Esophagus muscularis mucosa (tissue), 4 donors: Measurements from ENCODE around the gene PAK5. TPM values are rescaled to one million over a fixed set of nuclear protein-coding genes. Genes with fewer than 3 reads are reported as not detected.
A peak's percentile ranks its signal among the peaks of the same experiment; 100 is the strongest.

ENCODE experiments used
- DNase-seq: peaks from one replicate; pipeline ENCODE4 v3.0.0-alpha.2; 2017; ENCODE audit errors: extremely low spot score
- H3K27ac ChIP-seq, 4 donors: fragments of 200-600 bp; sonication (generic); replicated peaks in 1 of 4; 1 replicate in 3 of 4; 2 replicates in 1 of 4; pipeline ENCODE4 v1.5.1; 2016 to 2019; ENCODE audit warnings: mild to moderate bottlenecking in 1 of 4
- H3K27me3 ChIP-seq, 4 donors: fragments of 200-600 bp; sonication (generic); one replicate each; pipeline versions ENCODE4 v1.5.1 to v1.6.0; 2016 to 2019
- H3K36me3 ChIP-seq, 4 donors: fragments of 200-600 bp; sonication (generic); one replicate each; pipeline ENCODE4 v1.5.1; 2016 to 2019
- H3K4me1 ChIP-seq, 4 donors: fragments of 200-600 bp; sonication (generic); one replicate each; pipeline ENCODE4 v1.5.1; 2016 to 2019
- H3K4me3 ChIP-seq, 4 donors: fragments of 200-600 bp; sonication (generic); 1 replicate in 2 of 4; 2 replicates in 2 of 4; pipeline ENCODE4 v1.5.1; 2016 to 2019; ENCODE audit warnings: mild to moderate bottlenecking in 4 of 4, moderate library complexity in 1 of 4
- H3K9me3 ChIP-seq, 4 donors: fragments of 200-600 bp; sonication (generic); 1 replicate in 3 of 4; 2 replicates in 1 of 4; pipeline ENCODE4 v1.5.1; 2016 to 2019
- EP300 ChIP-seq: sonication (generic); formaldehyde crosslinking; IDR thresholded peaks from one replicate; pipeline ENCODE4 v1.6.1; 2017; ENCODE audit warnings: antibody characterized with exemption
- POLR2A ChIP-seq: fragments of 450-650 bp; IDR thresholded peaks from one replicate; pipeline ENCODE4 v1.6.1; 2017; ENCODE audit warnings: antibody characterized with exemption, moderate library complexity, mild to moderate bottlenecking, low read depth
- POLR2AphosphoS5 ChIP-seq, 2 donors: sonication (generic); formaldehyde crosslinking; IDR thresholded peaks; one replicate each; pipeline ENCODE4 v1.6.1; 2017; ENCODE audit warnings: antibody characterized with exemption in 2 of 2
- WGBS: methylation state at CpG from one replicate; pipeline ENCODE4 v1.1.5; 2018; 5-methylcytosine and 5-hydroxymethylcytosine counted together
- intact Hi-C: fragments of 100-400 bp; cut with DNase I; formaldehyde crosslinking; loops from one replicate; pipeline ENCODE4 v1.15.1; 2023
- total RNA-seq, 4 donors: library from RNA; depleted of rRNA; stranded (reverse); fragments of >200 nt; gene quantifications; one replicate each; pipeline versions ENCODE4 v1.1.0 to v1.2.1, GENCODE V29; 2016
- TF ChIP-seq, protein P1 (sequence below), 3 experiments: fragments of 200-600 bp in 2 of 3; fragments of 450-650 bp in 1 of 3; sonication (generic) in 2 of 3; IDR thresholded peaks; one replicate each; pipeline ENCODE4 v1.5.1; 2017 to 2019; ENCODE audit warnings: antibody characterized with exemption in 3 of 3, mild to moderate bottlenecking in 2 of 3, moderate library complexity in 1 of 3

Gene PAK5
- total RNA-seq, 4 donors from 2014 or later, result 0.06 to 0.42 (median 0.20) TPM

DNA sequence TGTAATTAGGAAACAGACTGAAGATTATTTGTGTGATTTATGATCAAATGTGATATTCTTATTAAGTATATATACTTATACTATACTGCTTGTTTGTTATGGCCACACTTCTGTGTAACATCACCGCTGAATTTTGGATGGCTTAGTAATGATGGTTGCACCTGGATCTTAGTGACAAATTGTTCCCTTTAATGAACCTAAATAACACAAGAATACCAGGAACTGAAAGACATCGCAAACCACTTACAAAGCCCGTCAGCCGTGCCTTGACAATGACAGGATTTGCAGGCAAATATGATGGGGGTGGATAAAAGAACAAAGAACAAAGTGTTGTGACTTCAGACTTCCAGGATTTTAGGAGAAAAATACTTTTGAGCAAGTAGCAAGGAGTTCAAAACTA, 257.4 kb downstream of the PAK5 start:
- intact Hi-C loops, result no loop called here
- Histone ChIP-seq H3K4me3 (no peak overlapping the region), H3K27ac (no peak overlapping the region), H3K36me3 (no peaks in the 10 kb centered on the region), H3K9me3 (no peaks in the 10 kb centered on the region), H3K27me3 (no peaks in the 10 kb centered on the region), H3K4me1 (no peaks in the 10 kb centered on the region)
- 79% methylated on average over 4 of the region's 4 CpGs for WGBS
- no peak for TF ChIP-seq POLR2AphosphoS5 (IDR thresholded peaks at IDR 0.05)
- TF ChIP-seq, protein P1, sequence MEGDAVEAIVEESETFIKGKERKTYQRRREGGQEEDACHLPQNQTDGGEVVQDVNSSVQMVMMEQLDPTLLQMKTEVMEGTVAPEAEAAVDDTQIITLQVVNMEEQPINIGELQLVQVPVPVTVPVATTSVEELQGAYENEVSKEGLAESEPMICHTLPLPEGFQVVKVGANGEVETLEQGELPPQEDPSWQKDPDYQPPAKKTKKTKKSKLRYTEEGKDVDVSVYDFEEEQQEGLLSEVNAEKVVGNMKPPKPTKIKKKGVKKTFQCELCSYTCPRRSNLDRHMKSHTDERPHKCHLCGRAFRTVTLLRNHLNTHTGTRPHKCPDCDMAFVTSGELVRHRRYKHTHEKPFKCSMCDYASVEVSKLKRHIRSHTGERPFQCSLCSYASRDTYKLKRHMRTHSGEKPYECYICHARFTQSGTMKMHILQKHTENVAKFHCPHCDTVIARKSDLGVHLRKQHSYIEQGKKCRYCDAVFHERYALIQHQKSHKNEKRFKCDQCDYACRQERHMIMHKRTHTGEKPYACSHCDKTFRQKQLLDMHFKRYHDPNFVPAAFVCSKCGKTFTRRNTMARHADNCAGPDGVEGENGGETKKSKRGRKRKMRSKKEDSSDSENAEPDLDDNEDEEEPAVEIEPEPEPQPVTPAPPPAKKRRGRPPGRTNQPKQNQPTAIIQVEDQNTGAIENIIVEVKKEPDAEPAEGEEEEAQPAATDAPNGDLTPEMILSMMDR (IDR thresholded peaks at IDR 0.05), result no peak
- no peak for TF ChIP-seq POLR2A
- no peak for TF ChIP-seq EP300
- DNase-seq, result no peak

DNA sequence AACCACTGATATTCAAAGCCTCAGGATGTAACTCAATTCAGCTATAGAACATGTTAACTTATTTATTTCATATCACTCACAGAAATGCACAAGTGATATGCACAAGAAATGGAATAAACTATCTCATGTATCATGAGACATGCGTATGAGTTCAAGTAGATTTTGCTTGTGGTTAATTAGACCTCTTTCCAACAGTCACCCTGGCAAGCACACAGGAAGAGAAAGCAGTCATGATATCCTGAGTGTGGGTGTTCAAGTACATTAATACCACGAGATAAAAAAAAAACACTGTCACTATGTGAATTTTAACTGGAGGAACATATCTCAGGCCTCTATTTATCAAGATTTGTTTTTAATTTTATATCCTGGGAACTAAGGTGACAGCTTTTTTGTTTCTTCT, 260.3 kb downstream of the PAK5 start:
- no peak for DNase-seq
- Histone ChIP-seq H3K4me1 (no peaks in the 10 kb centered on the region), H3K27ac (no peak overlapping the region), H3K27me3 (peaks cover 0 to 5% (median 0%) of the 10 kb centered on the region in 4 donors), H3K9me3 (no peaks in the 10 kb centered on the region), H3K4me3 (no peak overlapping the region), H3K36me3 (no peaks in the 10 kb centered on the region)
- no peak for TF ChIP-seq EP300
- TF ChIP-seq POLR2A, result no peak
- TF ChIP-seq, protein P1 (IDR thresholded peaks at IDR 0.05), result no peak
- no peak for TF ChIP-seq POLR2AphosphoS5 (IDR thresholded peaks at IDR 0.05)
- 57% methylated on average over 2 of the region's 2 CpGs for WGBS
- intact Hi-C loops, result no loop called here

DNA sequence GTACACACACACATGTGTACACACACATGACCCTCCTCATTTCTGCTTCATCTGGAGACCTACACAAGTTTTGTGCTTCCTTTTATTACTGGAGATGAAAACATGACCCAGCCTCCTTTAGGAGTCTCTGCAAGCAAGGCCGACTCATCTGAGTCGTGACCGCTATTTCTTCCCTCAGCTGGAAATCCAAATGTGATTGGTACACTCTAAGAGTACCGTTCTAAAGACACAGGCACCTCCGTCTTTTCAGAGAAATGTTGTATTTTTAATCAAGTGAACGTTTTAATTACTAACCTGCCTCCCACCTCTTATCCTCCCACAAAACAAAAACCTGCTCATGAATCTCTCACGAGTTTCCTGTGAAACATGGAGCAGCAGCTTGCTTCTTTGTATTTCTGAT, 261.5 kb downstream of the PAK5 start:
- TF ChIP-seq, protein P1 (IDR thresholded peaks at IDR 0.05), result no peak
- no peak for TF ChIP-seq POLR2AphosphoS5 (IDR thresholded peaks at IDR 0.05)
- no peak for TF ChIP-seq POLR2A
- no peak for TF ChIP-seq EP300
- intact Hi-C loops, result no loop called here
- H3K27me3 ChIP-seq, result peaks cover 0 to 5% (median 0%) of the 10 kb centered on the region in 4 donors
- H3K4me1 ChIP-seq, result no peaks in the 10 kb centered on the region
- no peaks in the 10 kb centered on the region for H3K36me3 ChIP-seq
- H3K27ac ChIP-seq, result no peak overlapping the region
- 90% methylated on average over 7 of the region's 7 CpGs for WGBS
- no peak for DNase-seq
- no peak overlapping the region for H3K4me3 ChIP-seq
- no peaks in the 10 kb centered on the region for H3K9me3 ChIP-seq

DNA sequence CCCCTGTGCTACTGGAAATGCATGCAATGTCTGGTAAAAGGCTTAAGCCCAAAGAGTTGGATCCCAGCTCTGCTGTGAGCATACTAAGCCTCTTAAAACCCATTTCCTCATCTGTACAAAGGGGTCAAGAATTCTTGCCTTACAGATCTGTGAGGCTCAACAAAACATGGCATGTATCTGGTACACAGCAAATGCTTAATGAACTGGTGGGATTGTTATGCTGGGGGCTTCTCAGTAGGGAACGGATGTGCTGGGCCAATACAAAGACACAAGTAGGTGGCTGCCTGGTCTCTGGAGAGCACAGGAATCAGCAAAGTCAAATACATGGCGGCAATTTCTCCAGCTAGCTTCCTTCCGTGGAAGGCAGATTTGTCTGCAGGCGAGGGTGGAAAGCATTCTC, 262.2 kb downstream of the PAK5 start:
- peak; percentile 66 for DNase-seq
- H3K36me3 ChIP-seq, result no peaks in the 10 kb centered on the region
- no peaks in the 10 kb centered on the region for H3K4me1 ChIP-seq
- no peaks in the 10 kb centered on the region for H3K9me3 ChIP-seq
- 75% methylated on average over 4 of the region's 4 CpGs for WGBS
- H3K27me3 ChIP-seq, result peaks cover 0 to 5% (median 0%) of the 10 kb centered on the region in 4 donors
- no peak overlapping the region for H3K4me3 ChIP-seq
- intact Hi-C loops, result no loop called here
- no peak overlapping the region for H3K27ac ChIP-seq
- TF ChIP-seq EP300, result no peak
- TF ChIP-seq, protein P1 (IDR thresholded peaks at IDR 0.05), result no peak
- no peak for TF ChIP-seq POLR2AphosphoS5 (IDR thresholded peaks at IDR 0.05)
- TF ChIP-seq POLR2A, result no peak

DNA sequence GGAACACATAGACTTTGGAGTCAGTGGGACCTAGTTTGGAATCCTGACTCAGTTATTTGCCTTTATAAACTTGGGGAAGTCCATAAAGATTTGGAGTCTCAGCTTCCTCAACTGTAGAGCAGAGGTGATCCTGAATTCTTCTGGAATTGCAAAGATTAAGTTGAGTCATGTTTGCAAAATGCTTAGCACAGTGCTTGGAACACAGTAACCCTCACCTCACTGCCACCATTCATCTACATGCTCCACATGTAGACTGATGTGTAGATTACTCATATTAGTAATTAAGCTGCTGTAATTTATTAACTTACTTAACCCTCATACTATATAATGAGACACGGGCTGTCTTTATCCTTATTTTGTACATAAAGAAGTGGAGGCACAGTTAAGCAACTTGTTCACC, 263.0 kb downstream of the PAK5 start:
- TF ChIP-seq EP300, result no peak
- TF ChIP-seq, protein P1 (IDR thresholded peaks at IDR 0.05), result no peak
- no peak for TF ChIP-seq POLR2A
- TF ChIP-seq POLR2AphosphoS5 (IDR thresholded peaks at IDR 0.05), result no peak
- Histone ChIP-seq H3K4me3 (no peak overlapping the region), H3K27me3 (peaks cover 0 to 5% (median 0%) of the 10 kb centered on the region in 4 donors), H3K4me1 (no peaks in the 10 kb centered on the region), H3K9me3 (no peaks in the 10 kb centered on the region), H3K36me3 (no peaks in the 10 kb centered on the region), H3K27ac (no peak overlapping the region)
- no peak for DNase-seq
- intact Hi-C loops, result no loop called here
- 95% methylated on average over 1 of the region's 1 CpG for WGBS
